ENCODE results near the gene SLC38A6. TPM values are rescaled to one million over a fixed set of nuclear protein-coding genes. Genes with fewer than 3 reads are reported as not detected.

Gene SLC38A6
- total RNA-seq, 1 experiment from 2014 or later, result 6.0 TPM

GRCh38 chr14:61089126-61089750 lies 108.2 kb downstream of the SLC38A6 start:
- no peak overlapping the region for H3T11ph ChIP-seq (ENCODE audit: low read length)
- Mint-ChIP-seq H3K27ac (no peak overlapping the region), H3K4me1 (peaks cover 12 to 17% of the 10 kb centered on the region in 2 experiments), H3K36me3 (ENCODE audit: insufficient read depth in 1 of 3, low read depth in 3 of 3) (peaks cover 0 to 5% (median 2%) of the 10 kb centered on the region in 3 experiments; a peak in 3 of 7 replicates), H3K9me3 (peaks cover 0 to 4% of the 10 kb centered on the region in 2 experiments; a peak in 2 of 5 replicates), H3K4me3 (no peak overlapping the region), H3K27me3 (ENCODE audit: low read depth) (no peaks in the 10 kb centered on the region)
- H4K5ac ChIP-seq (ENCODE audit: insufficient read length, low read depth, low read length), result no peak overlapping the region
- no peak for TF ChIP-seq CTCF (conservative IDR thresholded peaks at IDR 0.05)
- H3K79me1 ChIP-seq (ENCODE audit: insufficient read depth, low read depth, low read length, poor library complexity, severe bottlenecking), result no peaks in the 10 kb centered on the region
- H2AK5ac ChIP-seq (ENCODE audit: insufficient read length, low read length), result no peak overlapping the region
- H2BK5ac ChIP-seq (ENCODE audit: insufficient read length, low read length), result no peak overlapping the region
- H3K4ac ChIP-seq (ENCODE audit: low read depth, low read length), result no peak overlapping the region
- H3K23ac ChIP-seq (ENCODE audit: insufficient read length, low read depth, low read length), result no peak overlapping the region
- H4K20me1 ChIP-seq (ENCODE audit: control insufficient read depth, insufficient read depth, insufficient read length), result no peaks in the 10 kb centered on the region
- WGBS (ENCODE audit: extremely low coverage, insufficient read length, low lambda C conversion rate), result no CpG with 5 or more reads among the region's 2 CpGs
- no peak overlapping the region for H2BK20ac ChIP-seq (ENCODE audit: low read depth, low read length, poor library complexity, severe bottlenecking)
- H3K27ac ChIP-seq (ENCODE audit: insufficient read length, low read depth, low read length), result no peak overlapping the region
- no peak overlapping the region for H2AFZ ChIP-seq (ENCODE audit: low read length)
- no peak overlapping the region for H2BK120ac ChIP-seq (ENCODE audit: low read depth, low read length, poor library complexity, severe bottlenecking)
- no peak overlapping the region for H3K4me2 ChIP-seq (ENCODE audit: insufficient read depth, insufficient read length, low read length)
- peaks cover 2% of the 10 kb centered on the region; the same call in 1 of the 2 replicates for H3K4me1 ChIP-seq (ENCODE audit: insufficient read depth, low read length)
- H4K91ac ChIP-seq (ENCODE audit: insufficient read length, low read depth, low read length), result no peak overlapping the region
- H2BK12ac ChIP-seq (ENCODE audit: insufficient read length, low read depth, low read length), result no peak overlapping the region
- no peak overlapping the region for H3K56ac ChIP-seq (ENCODE audit: insufficient read length, low read depth, low read length)
- H3K9me3 ChIP-seq (ENCODE audit: control insufficient read depth, low read depth, low read length), result no peaks in the 10 kb centered on the region
- H3K18ac ChIP-seq (ENCODE audit: insufficient read length, low read depth, low read length), result no peak overlapping the region
- no peaks in the 10 kb centered on the region for H3K79me2 ChIP-seq (ENCODE audit: insufficient read depth, low read length)
- DNase-seq, result no peak
- H3K9ac ChIP-seq (ENCODE audit: extremely low read depth, insufficient read length, low read length), result no peak overlapping the region
- H3K14ac ChIP-seq (ENCODE audit: insufficient read depth, low read length), result no peak overlapping the region; the same call in 1 of the 2 replicates
- no peaks in the 10 kb centered on the region for H3K23me2 ChIP-seq (ENCODE audit: insufficient read length, low read depth, low read length, poor library complexity, severe bottlenecking)
- H2BK15ac ChIP-seq (ENCODE audit: low read depth, low read length), result no peak overlapping the region
- no peaks in the 10 kb centered on the region for H3K27me3 ChIP-seq (ENCODE audit: insufficient read depth, low read length)
- H4K8ac ChIP-seq (replicated peaks; ENCODE audit: insufficient read length, low read depth, low read length), result no peak overlapping the region
